Fibroblast of upper back skin (primary cell): Measurements from ENCODE around the gene COLEC11.
"Not testable (repeated sequence)": the region's sequence is repeated elsewhere in the genome, so short reads cannot be mapped to it uniquely, and the experiment has no call there.

Experiments
- DNase-seq: peaks from one replicate; pipeline ENCODE4 v3.0.0-alpha.2; 2013

Gene COLEC11

GRCh38 chr2:3606370-3607201 lies 11.7 kb downstream of the COLEC11 start:
- DNase-seq = no peak

- no peak for DNase-seq
Observed at GRCh38 chr2:3608373-3609278, 13.7 kb downstream of the COLEC11 start.

- DNase-seq = not testable (repeated sequence)
Observed at GRCh38 chr2:3609279-3609673, 14.4 kb downstream of the COLEC11 start.

DNA sequence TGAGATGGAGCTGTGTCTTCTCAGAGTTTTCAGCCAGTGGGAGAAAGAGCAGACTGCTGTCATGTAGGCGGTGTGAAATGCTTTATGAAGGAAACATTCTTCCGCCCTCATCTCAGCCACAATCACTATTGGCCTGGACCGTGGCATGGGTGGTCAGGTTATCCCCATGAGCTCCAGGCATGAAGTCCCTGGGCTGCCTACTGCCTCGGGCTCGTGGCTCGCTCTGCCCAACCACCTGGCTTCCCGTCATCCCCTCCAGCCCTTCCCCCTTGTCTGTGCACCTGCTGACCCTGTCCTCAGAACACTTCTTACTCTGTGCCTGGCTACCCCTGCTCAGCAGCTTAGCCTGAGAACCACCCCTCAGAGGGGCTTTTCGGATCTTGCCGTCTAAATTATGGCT lies 15.5 kb downstream of the COLEC11 start:
- DNase-seq = no peak

DNA sequence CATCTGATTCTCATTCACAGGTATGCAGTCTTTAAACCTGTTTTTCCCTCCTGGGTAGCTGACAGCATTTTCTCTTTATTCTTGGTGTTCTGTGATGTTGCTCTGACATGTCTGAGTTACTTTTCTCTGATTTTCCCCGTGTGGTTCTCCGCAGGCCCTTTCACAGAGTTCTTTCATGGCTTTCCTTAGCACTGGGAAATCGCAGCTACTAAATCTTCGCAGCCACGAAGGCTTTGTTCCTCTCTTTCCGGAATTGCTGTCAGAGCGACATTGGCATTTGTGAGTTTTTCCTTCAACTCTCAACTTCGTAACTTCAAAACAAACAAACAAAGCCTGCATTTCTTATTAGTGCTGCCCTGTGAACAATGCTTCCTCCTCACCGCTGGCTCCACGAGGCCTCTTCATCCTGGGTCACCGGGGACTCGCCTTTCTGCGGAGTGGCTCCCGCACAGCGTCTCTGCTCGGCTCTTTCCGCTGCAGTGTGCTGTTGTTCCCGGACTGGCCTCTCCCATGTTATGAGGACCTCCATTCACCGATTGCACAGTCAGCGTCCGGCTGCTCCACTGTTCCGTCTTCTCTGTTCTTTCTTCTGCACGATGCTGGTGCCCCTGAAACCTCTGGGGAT lies 16.1 kb downstream of the COLEC11 start:
- no peak for DNase-seq

DNA sequence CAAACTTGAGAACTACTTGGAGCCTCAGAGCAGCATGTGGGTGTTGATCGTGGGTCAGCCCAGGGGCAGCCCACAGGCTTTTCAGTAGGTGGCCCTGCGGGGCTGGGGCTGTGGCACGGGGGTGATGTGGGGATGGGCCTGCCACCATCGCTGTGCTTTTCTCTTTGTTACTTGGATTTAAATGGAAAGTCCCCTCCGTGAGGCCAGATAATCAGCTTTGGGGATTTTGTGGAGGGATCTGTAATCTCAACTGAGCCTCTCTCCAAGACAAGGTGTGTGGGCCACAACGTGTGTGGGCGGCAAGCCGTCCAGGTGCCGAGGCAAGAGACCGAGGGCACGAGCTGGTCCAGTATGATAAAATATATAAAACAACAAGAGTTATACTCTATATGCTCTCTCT lies 16.7 kb downstream of the COLEC11 start:
- DNase-seq = no peak

DNA sequence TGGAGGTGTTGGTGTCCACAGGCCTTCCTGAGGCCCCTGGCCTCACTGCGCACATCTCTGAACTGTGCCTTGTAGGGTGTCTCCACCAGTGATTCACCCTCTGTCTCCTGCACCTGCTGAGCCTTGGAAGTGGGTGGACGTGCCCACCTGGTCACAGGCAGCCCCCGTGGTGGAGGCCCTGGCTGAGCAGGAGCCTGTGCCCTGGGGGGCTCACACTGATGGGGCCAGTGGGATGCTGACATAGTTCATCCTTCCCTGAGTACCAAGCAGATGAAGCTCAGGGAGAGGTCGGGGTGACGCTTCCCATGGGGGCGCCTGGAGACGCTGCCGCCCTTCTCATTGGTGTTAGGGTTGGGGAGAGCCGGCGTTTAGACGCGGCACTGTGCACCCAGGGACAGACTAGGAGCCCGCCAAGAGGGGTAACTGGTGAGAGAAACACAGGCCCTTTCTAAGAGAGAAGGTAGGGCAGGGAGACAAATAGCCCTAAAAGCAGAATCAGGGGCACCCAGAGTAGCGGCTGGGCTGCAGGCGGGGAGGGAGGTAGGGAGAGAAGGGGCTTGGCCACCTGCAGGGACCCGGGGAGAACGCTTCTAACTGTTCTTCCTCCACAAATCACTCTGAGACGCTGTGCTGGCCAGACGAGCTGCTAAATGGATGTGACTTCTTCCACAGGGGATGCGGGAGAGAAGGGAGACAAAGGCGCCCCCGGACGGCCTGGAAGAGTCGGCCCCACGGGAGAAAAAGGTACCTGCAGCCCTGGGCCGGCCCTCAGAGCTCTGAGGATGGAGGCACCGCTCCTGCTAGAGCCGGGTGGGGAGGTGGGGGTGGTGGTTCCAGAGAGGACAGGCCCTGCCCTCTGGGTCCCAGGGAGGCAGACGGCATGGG lies 18.0 kb downstream of the COLEC11 start:
- DNase-seq = no peak

- no peak for DNase-seq
Observed at GRCh38 chr2:3613524-3613905, 18.6 kb downstream of the COLEC11 start.

DNA sequence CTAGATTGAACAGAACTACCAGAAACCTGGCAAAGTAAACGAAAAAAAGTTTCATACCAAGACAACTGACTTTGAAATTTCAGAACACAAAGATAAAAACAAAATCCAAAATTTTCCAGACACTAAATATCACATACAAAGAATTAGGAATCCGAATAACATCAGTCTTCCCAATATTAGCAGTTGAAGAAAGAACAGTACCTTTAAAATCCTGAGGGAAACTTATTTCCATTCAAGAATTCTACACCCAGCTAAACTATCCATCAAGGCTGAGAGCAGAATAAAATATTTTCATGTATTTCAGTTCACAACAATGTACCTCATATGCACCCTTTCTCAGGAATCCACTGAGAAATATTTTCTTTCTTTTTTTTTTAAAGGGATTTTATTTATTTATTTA lies 19.8 kb downstream of the COLEC11 start:
- DNase-seq = not testable (repeated sequence)

DNA sequence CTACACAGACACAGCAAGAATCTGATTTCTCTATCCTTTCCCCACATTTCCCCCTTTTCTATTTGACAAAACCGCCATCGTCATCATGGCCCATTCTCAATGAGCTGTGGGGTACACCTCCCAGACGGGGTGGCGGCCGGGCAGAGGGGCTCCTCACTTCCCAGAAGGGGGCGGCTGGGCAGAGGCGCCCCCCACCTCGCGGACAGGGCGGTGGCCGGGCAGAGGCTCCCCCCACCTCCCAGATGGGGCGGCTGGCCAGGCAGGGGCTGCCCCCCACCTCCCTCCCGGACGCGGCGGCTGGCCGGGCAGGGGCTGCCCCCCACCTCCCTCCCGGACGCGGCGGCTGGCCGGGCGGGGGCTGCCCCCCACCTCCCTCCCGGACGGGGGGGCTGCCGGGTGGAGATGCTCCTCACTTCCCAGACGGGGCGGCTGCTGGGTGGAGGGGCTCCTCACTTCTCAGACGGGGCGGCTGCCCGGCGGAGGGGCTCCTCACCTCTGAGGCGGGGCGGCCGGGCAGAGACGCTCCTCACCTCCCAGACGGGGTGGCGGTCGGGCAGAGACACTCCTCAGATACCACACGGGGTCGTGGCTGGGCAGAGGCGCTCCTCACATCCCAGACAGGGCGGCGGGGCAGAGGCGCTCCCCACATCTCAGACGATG lies 20.8 kb downstream of the COLEC11 start:
- DNase-seq = not testable (repeated sequence)

GRCh38 chr2:3616435-3617197 lies 21.7 kb downstream of the COLEC11 start:
- DNase-seq = not testable (repeated sequence)

- DNase-seq = no peak
Observed at GRCh38 chr2:3617198-3617890, 22.4 kb downstream of the COLEC11 start.

DNA sequence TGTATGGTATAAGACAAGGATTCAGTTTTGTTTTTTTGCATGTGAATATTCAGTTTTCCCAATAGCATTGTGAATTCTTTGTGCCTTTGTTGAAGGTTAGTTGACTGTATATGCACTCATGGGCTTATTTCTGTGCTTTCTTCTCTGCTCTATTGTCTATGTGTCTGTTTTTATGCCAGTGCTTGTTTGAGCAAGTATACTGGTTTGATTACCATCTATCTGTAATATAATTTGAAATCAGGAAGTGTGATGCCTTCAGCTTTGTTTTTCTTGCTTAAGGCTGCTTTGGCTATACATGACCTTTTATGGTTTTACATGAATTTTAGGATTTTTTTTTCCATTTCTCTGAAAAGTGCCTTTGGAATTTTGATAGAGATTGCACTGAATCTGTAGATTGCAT lies 23.5 kb downstream of the COLEC11 start:
- DNase-seq = no peak

DNA sequence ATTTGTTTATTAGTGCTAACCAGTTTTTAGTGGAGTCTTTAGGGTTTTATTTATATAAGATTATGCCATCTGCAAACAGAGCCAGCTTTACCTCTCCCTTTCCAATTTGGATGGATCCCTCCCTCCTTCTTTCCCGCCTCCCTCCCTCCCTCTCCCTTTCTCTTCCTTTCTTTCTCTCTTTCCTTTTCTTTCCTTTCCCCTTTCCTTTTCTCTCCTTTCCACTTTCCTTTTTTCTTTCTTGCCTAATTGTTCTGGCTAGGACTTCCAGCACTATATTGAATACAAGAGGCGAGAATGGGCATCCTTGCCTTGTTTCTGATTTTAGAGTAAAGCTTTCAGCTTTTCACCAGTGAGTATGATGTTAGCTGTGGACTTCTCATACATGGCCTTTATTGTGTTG lies 24.1 kb downstream of the COLEC11 start:
- no peak for DNase-seq

GRCh38 chr2:3619661-3620060 lies 24.7 kb downstream of the COLEC11 start:
- DNase-seq = not testable (repeated sequence)

- no peak for DNase-seq
Observed at GRCh38 chr2:3620834-3621233, 25.9 kb downstream of the COLEC11 start.

DNA sequence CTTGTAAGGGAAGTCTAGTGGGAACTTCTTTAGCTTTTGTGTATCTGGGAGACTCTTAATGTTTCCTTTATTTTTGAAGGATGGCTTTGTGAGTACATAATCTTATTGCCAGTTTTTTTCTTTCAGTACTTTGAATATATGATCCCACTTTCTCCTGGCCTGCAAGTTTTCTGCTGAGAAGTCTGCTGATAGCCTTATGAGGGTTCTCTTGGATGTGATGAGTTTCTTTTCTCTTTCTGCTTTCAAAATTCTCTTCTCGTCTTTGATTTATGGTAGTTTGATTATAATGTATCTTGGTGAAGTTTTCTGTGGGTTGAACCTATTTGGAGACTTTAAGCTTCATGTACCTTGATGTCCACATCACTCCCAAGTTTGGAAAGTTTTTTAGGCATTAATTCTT lies 28.1 kb downstream of the COLEC11 start:
- no peak for DNase-seq

DNA sequence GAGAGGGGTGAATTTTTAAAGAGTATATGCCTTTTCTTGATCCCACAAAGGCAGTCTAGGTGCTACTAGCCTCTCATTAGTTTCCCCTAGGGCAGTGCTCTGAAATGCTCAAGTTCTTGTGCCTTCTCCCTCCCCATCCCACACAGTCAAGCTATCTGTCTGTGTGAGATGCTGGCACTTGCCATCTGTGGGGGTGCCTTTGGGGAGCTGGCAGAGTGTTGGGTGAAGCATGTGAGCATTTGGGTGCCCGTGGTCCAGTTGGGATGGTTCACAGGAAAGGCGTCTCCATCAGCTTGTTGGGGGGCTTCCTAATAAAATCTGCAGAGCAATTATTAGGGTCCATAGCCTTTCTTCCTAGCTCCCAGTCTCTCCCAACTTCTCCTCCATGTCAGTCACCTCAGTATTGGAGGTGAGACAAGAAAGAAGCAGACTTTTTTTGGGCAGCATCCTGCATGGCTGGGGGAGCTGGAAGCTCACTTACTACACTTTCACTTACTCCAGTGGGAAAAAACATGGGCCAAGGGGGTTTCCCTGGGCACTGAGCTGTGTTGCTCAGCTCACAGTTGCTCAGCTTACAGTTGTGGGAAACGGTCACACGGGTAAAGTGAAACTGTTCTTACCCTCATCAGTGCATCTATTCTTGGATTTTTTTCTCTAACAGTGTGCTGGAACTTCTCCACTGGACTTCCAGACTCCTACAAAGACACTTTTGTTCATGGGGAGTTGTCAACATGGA lies 29.3 kb downstream of the COLEC11 start:
- no peak for DNase-seq

- DNase-seq = no peak
Observed at GRCh38 chr2:3625186-3625585, 30.3 kb downstream of the COLEC11 start.
